NCI-H748 (cell line): ENCODE data around the gene EEF1A1.
"Not testable (repeated sequence)": the region's sequence is repeated elsewhere in the genome, so short reads cannot be mapped to it uniquely, and the experiment has no call there.

ENCODE experiments used
- DNase-seq: peaks from one replicate; lab custom pipeline; 2025; ENCODE audit not compliant: unreplicated experiment; lab: John Stamatoyannopoulos, UW

Gene EEF1A1

DNA sequence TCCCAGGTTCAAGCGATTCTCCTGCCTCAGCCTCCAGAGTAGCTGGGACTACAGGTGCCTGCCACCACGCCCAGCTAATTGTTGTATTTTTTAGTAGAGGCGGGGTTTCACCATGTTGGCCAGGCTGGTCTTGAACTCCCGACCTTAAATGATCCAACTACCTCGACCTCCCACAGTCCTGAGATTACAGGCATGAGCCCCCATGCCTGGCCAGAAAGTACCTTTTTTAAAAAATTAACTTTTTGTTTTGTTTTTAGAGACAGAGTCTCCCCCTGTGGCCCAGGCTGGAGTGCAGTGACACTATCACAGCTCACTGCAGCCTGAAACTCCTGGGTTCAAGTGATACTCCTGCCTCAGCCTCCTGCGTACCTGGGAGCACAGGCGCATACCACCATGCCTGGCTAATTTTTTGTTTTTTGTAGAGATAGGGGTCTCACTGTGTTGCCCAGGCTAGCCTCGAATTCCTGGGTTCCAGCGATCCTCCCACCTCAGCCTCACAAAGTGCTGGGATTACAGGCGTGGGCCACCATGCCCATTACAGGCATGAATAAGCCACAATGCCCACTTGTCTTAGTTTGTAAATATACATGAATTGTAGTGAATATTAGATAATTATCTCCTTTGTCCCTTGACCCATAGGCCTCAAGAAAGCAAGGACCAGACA is 17.4 kb upstream of the EEF1A1 start:
- DNase-seq: no peak

DNA sequence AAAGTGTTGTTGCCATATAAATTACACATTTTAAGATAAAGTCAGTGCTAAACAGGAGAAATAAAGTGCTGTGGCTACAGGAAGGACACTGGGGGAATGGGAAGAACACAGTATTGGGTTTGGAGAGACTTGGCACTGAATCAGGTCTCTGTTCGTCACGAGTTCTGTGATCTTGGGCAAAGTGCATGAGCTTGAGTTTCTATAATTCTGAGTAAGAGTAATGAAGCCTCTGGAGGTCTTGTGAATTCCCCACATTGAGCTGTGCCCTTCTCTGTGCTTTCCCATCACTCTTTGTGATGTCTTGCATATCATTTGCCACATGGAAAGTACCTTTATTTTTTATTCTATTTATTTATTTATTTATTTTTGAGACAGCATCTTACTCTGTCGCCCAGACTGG is 16.8 kb upstream of the EEF1A1 start:
- DNase-seq: no peak

DNA sequence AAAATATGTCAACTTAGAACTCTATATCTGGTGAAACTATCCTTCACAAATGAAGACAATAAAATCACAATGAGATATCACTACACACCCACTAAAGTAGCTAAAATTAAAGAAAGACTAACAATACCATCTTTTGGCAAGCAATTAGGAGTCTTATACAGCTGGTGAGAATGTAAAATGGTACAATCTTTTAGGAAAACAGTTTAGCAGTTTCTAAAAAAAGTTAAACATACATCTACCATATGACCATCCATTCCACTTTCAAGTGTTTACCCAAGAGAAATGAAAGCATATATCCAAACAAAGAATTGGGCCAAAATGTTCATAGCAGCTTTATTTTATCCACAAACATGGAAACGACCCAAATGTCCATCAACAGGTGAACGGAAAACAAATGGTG is 13.8 kb upstream of the EEF1A1 start:
- DNase-seq: no peak

- DNase-seq: no peak
Observed at GRCh38 chr6:73532293-73532692, 11.5 kb upstream of the EEF1A1 start.

GRCh38 chr6:73528897-73529296 is 8.1 kb upstream of the EEF1A1 start:
- no peak for DNase-seq

- no peak for DNase-seq
Observed at GRCh38 chr6:73525546-73526330, 4.9 kb upstream of the EEF1A1 start.

DNA sequence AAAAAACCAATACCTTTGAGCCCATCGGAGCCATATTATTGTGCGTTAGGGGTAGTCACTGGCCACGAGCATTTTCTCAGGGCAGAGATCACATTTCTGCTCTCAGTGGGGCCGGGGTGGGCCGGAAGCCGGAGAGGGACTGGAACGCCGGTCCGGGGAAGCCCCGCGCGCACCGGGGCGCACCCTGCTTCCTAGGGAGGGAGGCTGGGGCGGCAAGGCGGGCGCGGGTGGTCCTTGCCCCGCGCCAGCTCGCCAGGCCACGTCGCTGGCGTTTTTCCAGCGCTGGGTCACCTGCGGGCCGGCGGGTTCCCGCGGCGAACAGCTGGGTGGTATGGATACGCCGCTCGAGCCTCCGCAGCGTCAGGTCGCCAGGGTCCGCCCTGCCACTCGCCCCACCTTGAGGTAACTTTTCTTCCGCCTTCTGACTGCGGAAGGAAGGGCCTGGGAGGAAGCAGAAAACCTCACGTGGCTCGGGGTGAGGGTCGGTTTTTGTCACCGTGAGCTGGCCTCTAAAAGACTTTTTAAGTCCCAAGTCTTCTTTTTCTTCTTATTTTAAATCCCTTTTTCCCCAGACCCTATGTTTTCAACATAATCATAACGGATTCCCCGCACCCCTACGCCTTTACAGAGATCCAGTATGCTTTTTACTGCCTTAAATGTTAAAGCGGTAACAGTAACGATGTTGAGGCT is 2.7 kb upstream of the EEF1A1 start:
- peak; percentile 39 for DNase-seq

GRCh38 chr6:73521351-73521985 is 636 bp upstream of the EEF1A1 start:
- DNase-seq: peak; percentile 88

- DNase-seq: peak; percentile 77
Observed at GRCh38 chr6:73519926-73520687, 725 bp downstream of the EEF1A1 start.

DNA sequence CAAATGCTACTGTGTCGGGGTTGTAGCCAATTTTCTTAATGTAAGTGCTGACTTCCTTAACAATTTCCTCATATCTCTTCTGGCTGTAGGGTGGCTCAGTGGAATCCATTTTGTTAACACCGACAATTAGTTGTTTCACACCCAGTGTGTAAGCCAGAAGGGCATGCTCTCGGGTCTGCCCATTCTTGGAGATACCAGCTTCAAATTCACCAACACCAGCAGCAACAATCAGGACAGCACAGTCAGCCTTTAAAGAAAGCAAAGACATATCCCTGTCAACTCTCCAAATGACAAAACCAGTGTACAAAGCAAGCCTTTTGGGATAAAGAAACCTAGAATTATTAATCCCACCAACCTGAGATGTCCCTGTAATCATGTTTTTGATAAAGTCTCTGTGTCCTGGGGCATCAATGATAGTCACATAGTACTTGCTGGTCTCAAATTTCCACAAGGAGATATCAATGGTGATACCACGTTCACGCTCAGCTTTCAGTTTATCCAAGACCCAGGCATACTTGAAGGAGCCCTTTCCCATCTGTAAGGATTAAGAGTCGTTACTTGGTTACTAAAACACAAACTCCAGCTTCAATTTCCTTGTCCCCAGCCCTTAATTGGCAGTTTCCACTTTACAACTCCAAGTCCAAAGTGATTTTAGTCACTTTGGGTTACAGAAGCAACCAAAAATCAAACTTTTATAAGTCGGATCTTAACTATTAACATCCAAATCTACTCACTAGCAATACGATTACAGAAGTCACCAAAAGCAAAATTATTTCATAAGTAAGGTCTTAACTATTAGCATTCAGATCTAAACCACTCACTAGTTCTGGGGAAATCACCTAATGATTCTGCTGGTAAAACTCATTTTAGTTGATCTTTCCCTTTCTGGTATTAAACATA is 1.6 kb downstream of the EEF1A1 start:
- not testable (repeated sequence) for DNase-seq

DNA sequence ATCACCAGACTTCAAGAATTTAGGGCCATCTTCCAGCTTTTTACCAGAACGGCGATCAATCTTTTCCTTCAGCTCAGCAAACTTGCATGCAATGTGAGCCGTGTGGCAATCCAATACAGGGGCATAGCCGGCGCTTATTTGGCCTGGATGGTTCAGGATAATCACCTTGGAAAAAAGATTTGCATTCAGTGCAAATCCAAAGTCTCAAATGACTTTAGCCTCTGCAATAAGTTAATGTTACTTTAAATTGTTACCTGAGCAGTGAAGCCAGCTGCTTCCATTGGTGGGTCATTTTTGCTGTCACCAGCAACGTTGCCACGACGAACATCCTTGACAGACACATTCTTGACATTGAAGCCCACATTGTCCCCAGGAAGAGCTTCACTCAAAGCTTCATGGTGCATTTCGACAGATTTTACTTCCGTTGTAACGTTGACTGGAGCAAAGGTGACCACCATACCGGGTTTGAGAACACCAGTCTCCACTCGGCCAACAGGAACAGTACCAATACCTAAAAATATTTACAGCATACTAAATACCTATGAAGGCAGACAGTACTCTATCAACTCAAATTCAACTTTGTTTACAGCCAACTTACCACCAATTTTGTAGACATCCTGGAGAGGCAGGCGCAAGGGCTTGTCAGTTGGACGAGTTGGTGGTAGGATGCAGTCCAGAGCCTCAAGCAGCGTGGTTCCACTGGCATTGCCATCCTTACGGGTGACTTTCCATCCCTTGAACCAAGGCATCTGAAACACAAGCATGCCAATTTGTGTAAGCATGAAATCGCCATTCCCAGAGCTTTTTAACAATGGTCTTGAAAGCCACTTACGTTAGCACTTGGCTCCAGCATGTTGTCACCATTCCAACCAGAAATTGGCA is 2.5 kb downstream of the EEF1A1 start:
- not testable (repeated sequence) for DNase-seq

GRCh38 chr6:73516514-73517489 is 4.0 kb downstream of the EEF1A1 start:
- no peak for DNase-seq

DNA sequence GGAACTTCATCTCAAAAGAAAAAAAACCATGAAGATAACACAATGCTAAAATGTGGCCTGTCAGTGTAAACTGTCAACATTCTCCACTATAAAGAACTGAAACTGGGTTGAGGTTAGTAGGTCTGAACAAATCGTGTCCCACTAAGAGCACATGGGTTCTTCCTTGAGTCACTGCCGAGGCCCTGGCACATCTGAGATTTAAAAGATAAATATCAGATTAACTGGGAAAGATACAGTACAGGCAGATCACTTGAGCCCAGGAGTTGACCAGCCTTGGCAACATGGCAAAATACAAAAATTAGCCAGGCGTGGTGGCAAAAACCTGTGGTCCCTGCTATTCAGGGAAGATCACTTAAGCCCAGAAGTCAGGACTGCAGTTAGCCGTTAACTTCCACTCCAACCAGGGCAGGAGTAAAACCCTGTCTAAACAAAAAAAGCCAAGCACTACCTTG is 5.6 kb downstream of the EEF1A1 start:
- no peak for DNase-seq

- DNase-seq: no peak
Observed at GRCh38 chr6:73514746-73515110, 6.1 kb downstream of the EEF1A1 start.

DNA sequence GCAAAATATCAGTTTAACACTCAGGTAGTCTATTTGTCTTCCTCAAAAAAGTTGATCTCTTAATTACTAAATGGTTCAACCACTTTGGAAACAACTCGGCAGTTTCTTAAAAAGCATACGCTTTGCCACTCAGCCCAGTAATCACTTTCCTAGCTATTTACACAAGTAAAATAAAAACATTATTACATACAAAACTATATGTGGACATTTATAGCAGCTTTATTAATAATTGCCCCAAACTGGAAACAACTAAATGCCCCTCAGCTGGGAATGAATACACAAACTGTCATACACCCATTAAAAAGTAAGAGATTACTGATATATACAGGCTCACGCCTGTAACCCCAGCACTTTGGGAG is 7.4 kb downstream of the EEF1A1 start:
- no peak for DNase-seq

DNA sequence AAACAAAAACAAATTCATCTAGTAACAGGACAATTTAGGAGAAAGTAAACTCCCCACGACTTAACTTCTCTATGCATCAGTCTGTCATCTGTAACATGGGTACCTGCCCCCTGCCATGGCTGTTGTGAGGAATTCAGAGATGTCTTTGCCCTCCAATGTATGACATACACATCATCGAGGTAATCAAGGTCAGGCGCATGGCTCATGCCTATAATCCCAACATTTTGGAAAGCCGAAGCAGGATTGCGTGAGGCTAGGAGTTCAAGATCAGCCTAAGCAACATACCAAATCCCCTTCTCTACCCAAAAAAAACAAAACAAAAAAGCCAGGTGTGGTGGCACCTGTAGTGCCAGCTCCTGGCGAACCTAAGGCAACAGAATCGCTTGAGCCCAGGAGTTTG is 9.0 kb downstream of the EEF1A1 start:
- no peak for DNase-seq

- DNase-seq: no peak
Observed at GRCh38 chr6:73509851-73510250, 11.0 kb downstream of the EEF1A1 start.

DNA sequence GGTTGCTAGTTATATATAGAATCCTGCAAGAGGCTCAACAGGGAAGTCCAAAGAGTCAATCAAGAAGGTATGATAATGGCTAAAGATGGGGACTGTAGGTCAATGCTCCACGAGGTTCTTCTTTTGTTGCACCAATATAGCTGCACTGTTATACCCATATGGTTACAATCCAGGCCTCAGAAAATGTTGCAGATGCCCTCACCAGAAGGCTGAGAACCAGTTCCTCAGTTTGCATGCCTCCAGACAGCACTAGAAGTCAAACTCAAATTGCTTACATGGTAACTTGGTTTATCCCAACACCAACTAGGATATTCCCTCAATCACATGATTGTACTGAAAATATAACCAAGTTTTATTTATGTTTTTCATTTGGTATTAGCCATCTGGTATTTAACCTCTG is 12.1 kb downstream of the EEF1A1 start:
- DNase-seq: no peak
